ENCODE data around the gene ABCB1. TPM values are rescaled to one million over a fixed set of nuclear protein-coding genes. Genes with fewer than 3 reads are reported as not detected.
A peak's percentile ranks its signal among the peaks of the same experiment; 100 is the strongest.

Gene ABCB1
- total and polyA plus RNA-seq, 2 of the 13 experiments (the other 11 are each of a cell fraction or from before 2014, with no cell fraction given): 42.8 to 52.6 TPM

GRCh38 chr7:87548123-87548919 is 52.4 kb downstream of the ABCB1 start (continued):
- TF ChIP-seq ZNF501 (CRISPR knock-in tag; IDR thresholded peaks at IDR 0.05): no peak
- TF ChIP-seq HMG20B (CRISPR knock-in tag; conservative IDR thresholded peaks at IDR 0.05): peak; percentile 69; the same call in 1 of the 2 replicates
- peak; percentile 40 to 82; a peak in 2 of 4 replicates for TF ChIP-seq EP300 (IDR thresholded peaks at IDR 0.05; ENCODE audit: low read depth in 2 of 2, low read length in 2 of 2)
- TF ChIP-seq EP300 (CRISPR knock-in tag; IDR thresholded peaks at IDR 0.05; ENCODE audit: borderline replicate concordance): peak; percentile 70; the same call in 1 of the 2 replicates
- no peak for TF ChIP-seq ZMAT5 (CRISPR knock-in tag; IDR thresholded peaks at IDR 0.05; ENCODE audit: borderline replicate concordance, low read depth)
- TF ChIP-seq ZNF589 (CRISPR knock-in tag; conservative IDR thresholded peaks at IDR 0.05): no peak
- TF ChIP-seq ZMYM4 (CRISPR knock-in tag; IDR thresholded peaks at IDR 0.05): peak; percentile 90
- TF ChIP-seq, protein P1, sequence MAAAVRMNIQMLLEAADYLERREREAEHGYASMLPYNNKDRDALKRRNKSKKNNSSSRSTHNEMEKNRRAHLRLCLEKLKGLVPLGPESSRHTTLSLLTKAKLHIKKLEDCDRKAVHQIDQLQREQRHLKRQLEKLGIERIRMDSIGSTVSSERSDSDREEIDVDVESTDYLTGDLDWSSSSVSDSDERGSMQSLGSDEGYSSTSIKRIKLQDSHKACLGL (CRISPR knock-in tag; IDR thresholded peaks at IDR 0.05): no peak
- no peak for TF ChIP-seq ZNF101 (CRISPR knock-in tag; IDR thresholded peaks at IDR 0.05; ENCODE audit: borderline replicate concordance, low read depth)
- peak; percentile 38; the same call in 1 of the 2 replicates for TF ChIP-seq TGIF2 (CRISPR knock-in tag; IDR thresholded peaks at IDR 0.05)
- no peak for TF ChIP-seq SKI (IDR thresholded peaks at IDR 0.05; ENCODE audit: partially characterized antibody)
- TF ChIP-seq ZNF552 (CRISPR knock-in tag; IDR thresholded peaks at IDR 0.05; ENCODE audit: borderline replicate concordance): no peak
- TF ChIP-seq ZFP37 (CRISPR knock-in tag; IDR thresholded peaks at IDR 0.05; ENCODE audit: borderline replicate concordance): no peak
- no peak for TF ChIP-seq SIN3B (IDR thresholded peaks at IDR 0.05; ENCODE audit: low read length)
- no peak for TF ChIP-seq ZNF234 (CRISPR knock-in tag; conservative IDR thresholded peaks at IDR 0.05)
- TF ChIP-seq, protein P2, sequence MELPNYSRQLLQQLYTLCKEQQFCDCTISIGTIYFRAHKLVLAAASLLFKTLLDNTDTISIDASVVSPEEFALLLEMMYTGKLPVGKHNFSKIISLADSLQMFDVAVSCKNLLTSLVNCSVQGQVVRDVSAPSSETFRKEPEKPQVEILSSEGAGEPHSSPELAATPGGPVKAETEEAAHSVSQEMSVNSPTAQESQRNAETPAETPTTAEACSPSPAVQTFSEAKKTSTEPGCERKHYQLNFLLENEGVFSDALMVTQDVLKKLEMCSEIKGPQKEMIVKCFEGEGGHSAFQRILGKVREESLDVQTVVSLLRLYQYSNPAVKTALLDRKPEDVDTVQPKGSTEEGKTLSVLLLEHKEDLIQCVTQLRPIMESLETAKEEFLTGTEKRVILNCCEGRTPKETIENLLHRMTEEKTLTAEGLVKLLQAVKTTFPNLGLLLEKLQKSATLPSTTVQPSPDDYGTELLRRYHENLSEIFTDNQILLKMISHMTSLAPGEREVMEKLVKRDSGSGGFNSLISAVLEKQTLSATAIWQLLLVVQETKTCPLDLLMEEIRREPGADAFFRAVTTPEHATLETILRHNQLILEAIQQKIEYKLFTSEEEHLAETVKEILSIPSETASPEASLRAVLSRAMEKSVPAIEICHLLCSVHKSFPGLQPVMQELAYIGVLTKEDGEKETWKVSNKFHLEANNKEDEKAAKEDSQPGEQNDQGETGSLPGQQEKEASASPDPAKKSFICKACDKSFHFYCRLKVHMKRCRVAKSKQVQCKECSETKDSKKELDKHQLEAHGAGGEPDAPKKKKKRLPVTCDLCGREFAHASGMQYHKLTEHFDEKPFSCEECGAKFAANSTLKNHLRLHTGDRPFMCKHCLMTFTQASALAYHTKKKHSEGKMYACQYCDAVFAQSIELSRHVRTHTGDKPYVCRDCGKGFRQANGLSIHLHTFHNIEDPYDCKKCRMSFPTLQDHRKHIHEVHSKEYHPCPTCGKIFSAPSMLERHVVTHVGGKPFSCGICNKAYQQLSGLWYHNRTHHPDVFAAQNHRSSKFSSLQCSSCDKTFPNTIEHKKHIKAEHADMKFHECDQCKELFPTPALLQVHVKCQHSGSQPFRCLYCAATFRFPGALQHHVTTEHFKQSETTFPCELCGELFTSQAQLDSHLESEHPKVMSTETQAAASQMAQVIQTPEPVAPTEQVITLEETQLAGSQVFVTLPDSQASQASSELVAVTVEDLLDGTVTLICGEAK (IDR thresholded peaks at IDR 0.05): no peak
- TF ChIP-seq, protein P2 (CRISPR knock-in tag; IDR thresholded peaks at IDR 0.05): no peak; the same call in 1 of the 2 replicates
- no peak for TF ChIP-seq PBX2 (CRISPR knock-in tag; IDR thresholded peaks at IDR 0.05)
- no peak for TF ChIP-seq AGO2 (optimal IDR thresholded peaks at IDR 0.05; ENCODE audit: low read depth, low read length)
